ENCODE data around the gene PFAS.

DNA sequence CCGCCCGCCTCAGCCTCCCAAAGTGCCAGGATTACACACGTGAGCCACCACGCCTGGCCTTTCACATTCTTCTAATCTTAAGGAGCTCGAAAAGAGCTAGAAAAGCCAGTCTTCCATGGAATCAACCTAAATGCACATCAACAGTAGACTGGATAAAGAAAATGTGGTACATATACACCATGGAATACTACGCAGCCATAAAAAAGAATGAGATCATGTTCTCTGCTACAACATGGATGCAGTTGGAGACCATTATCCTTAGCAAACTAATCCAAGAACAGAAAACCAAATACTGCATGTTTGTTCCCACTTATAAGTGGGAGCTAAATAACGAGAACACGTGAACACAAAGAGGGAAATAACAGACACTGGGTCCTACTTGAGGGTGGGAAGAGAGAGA lies 4.3 kb upstream of the PFAS start:
- TF ChIP-seq CTCF (IDR thresholded peaks at IDR 0.05 in 8 of 11, conservative IDR thresholded peaks at IDR 0.05 in 3 of 11) (no peak), POLR2A (IDR thresholded peaks at IDR 0.05) (no peak)
